NCI-H2227 (cell line): ENCODE measurements around the gene SREBF2.
"Not testable (repeated sequence)": the region's sequence is repeated elsewhere in the genome, so short reads cannot be mapped to it uniquely, and the experiment has no call there.

Experiments used
- DNase-seq: peaks from one replicate; lab custom pipeline; 2025; ENCODE audit not compliant: unreplicated experiment; lab: John Stamatoyannopoulos, UW

The SREBF2 gene

DNA sequence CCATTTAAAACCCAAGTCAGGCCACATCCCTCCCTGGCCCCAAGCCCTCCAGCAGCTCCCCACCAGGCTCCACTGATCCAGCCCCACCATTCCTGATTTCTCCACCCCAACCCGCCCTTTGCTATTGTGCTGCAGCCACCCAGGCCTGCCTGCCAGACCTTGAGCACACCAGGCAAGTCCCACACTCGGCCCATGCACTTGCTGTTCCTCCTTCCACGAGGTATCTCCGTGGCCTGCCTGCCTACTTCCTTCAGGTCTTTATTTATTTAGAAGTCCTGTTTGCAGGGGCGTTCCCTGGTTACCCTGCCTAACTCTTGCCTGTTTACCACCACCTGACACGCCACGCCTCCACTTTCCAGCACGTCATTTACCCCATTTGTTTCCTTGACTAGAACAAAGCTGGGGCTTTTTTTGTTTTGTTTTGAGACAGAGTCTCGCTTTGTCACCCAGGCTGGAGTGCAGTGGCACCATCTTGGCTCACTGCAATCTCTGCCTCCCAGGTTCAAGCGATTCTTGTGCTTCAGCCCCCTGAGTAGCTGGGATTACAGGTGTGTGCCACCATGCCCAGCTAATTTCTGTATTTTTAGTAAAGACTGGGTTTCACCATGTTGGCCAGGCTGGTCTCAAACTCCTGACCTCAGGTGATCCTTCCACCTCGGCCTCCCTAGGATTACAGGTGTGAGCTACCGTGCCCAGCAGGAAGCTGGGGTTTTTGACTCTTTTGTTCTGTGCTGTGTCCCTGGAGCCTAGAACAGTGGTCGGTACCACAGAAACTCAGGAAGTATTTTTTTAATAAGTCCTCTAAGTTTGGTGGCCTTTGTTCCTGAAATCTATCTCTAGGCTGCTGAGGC is 107.3 kb downstream of the SREBF2 start:
- no peak for DNase-seq

DNA sequence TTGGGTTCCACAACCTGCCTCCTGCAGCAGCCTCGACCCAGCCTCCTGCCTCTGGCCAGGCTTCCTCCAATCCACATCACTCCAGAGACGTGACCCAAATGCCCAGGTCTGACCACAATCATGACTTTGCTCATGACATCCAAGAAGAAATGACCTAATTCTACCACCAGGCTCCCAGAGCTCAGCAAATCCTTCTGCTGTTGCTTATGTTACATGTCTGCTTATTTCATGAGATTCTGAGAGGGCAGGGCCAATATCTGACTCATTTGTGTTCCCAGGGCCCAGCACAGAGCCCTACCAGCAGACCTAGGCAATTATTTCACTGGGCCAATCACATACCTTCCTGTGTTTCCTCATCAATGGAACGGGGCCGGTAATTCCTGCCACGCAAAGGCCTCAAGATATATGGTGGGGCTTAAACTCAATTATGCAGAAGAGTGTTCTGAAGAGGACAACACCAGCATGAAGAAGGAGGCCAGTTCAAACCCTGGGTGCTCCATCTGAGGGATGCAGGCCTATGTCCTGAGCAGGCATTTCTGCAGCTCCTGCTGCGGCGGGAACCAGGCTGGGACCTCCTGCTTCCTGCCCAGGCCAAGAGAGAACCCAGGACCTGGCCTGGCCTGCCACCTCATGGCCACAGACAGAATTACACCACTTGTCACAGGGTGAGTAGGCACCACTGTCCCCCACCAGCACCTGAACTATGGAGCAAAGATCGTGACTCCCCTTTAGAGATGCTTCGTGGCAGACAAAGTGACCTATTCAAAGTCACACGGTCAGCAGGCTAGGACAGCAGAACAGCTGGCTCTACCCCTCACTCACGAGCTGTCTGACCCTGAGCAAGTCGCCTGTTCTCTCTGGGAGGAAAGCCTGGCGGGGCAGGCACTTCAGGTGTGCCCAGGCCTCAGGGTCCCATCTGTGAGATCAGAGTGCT is 108.2 kb downstream of the SREBF2 start:
- DNase-seq: peak; percentile 74

DNA sequence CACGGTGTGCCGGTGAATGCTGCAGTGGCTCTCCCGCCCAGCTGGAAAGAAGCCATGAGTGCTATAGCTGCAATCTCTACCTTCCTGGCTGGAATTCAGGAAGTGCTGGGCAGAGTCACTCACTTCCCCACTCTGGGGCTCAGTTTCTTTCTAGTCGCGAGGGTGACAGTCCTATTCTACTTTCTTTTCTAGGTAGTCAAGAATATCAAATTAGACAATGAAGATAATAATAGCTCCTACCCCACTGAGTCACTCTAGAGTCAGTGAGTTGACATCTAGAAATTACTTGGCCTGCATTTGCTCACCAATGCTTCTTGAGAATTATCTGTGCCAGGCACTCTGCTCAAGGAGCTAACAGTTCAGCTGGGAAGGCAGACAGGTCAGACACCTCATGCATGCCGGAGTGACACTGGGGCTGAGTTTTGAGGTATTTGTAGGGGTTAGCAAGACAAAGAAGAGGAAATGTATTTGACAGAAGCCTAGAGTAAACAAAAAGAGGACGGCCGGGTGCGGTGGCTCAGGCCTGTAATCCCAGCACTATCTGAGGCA is 110.8 kb downstream of the SREBF2 start:
- DNase-seq: no peak

DNA sequence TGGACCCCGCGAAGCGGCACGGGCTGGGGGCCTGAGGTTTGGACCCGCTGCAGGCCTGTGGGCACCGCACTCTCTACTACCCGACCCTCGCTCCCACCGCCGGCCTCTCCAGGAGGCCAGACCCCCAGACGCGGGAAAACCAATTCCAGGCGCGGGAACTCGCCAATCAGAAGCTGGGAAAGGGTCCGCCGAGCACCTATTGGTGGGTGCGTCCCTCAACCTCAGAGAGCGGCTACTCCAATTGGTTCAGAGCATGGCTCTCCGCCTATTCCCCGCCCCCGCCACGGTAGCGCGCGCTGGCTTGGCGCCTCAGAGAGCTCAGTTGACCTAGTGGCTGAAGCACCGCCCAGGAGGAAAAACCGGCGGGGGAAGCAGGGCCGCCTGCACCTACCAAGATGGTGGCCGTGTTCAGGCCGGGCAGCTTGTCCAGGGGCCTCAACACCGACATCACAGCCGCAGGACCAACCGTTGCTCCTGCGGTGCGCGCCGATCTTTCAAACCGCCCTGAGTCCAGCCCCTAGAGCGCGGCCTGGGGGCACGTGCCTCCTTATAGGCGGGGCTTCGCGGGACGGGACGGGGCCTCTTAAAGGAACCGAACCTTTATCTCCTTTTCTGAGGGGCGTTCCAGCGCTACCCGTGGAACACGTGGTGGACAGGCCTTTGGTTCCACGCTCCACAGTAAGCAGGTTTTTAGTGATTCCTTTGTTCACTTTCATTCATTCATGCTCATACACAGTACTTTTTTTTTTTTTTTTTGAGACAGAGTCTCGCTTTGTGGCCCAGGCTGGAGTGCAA is 113.9 kb downstream of the SREBF2 start, which contains the start of gene CENPM:
CENPM (minus strand) TSS at position 524 of the 795 bp plus-strand sequence; CDS start at position 448, 76 bp downstream.
- DNase-seq: peak; percentile 94

DNA sequence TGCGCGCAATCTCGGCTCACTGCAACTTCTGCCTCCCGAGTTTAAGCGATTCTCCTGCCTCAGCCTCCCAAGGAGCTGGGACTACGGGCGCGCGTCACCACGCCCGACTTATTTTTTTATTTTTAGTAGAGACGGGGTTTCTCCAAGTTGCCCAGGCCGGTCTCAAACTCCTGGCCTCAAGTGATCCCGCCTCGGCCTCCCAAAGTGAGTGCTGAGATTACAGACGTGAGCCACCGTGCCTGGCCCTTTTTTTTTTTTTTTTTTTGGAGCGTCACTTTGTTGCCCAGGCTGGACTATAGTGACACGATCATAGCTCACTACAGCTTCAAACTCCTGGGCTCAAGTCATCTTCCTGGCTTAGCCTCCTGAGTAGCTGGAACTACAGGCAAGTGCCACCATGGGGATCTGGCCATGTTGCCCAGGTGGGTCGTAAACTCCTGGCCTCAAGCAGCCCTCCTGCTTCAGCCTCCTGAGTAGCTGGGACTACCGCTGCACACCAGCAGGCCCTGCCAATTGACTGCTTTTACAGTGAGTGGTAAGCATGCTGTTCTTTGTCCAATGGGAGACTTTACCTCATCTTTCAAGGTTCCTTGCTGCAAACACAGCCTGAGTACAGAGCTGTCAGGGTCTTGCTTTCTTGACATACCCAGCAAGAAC is 114.6 kb downstream of the SREBF2 start:
- DNase-seq: no peak

DNA sequence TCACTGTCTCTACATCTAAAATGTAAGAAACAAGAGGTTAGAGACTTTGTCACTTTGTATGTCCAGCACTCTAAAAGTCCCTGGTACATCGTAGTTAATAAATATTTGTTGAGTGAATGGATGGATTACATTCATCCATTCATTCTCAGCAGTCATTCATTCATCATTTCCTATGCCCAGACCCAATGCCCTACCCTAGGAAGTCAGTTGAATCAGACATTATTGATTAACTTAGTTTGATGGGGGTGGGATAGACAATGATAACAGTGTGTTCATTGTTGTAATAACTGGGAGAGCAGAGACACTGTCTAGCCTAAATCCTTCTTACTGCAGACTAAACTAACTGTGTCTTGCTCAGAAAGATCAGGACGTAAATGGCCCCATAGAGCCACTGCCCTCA is 115.2 kb downstream of the SREBF2 start:
- no peak for DNase-seq

DNA sequence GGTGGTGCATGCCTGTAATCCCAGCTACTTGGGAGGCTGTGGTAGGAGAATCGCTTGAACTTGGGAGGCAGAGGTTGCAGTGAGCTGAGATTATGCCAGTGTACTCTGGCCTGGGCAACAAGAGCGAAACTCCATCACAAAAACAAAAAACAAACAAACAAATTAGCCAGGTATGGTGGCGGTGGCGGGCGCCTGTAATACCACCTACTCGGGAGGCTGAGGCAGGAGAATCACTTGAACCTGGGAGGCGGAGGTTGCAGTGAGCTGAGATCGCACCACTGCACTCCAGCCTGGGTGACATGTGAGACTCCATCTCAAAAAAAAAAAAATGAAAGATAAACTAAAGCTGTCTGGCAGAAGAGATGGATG is 116.0 kb downstream of the SREBF2 start:
- DNase-seq: not testable (repeated sequence)

DNA sequence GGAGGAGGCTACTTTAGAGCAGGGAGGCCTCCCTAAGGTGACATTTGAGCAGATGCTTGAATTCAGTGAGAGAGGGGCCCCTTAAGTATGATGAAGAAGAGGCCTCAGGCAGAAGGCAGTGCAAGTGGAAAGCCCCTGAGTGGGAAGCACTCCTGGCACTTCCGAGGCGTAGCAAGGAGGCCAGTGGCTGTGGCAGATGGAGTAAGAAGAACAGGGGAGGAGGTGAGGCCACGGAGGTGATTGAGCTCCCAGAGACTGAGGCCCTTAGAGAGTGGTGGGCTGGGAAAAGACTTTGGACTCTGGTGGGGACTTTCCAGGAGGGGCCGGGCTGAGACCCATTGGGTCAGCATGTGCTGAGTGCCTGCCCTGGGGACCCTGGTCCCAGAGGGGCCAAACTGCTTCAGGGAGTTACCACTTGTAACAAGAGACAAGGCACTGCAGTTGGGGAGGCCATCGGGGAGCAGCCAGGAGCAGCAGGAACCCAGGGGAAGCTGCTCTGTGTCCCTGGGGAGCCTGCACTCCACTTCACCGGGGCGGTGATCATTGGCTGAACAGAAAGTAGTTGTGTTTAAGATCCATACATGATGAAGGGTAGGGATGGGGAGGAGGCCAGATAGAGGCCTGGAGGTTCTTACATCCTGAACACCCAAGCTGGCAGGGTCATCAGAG is 116.5 kb downstream of the SREBF2 start:
- no peak for DNase-seq

DNA sequence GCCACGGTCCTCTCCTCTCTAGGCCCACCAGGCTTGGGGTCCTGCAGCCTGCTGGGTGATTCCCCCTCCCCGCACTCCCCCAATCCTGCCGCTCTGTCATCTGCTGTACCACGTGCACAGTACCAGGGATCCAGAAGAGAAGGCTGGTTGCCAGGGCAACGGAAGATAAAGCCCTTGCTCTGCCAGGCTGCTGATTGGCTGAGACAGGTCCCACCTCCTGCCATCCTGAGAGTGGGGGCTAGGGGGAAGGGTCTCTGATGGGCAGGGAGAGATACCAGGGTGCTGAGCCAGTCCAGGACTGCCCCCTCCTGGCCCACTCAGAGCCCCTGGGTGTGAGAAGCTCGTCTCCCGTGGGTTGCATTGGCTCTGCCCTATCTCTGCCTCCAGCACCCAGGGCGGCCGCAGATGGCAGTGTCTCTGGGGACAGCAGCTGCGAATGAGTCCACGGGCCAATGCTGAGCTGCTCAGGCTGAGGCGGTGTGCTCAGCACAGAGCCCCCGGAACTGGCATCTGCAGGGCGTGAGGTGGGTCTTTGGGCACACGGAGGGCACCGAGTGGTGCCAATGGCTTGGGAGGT is 119.1 kb downstream of the SREBF2 start, which contains the start of gene SMIM45:
SMIM45 (plus strand) TSS at position 253 of the 577 bp plus-strand sequence.
- DNase-seq: peak; percentile 91

DNA sequence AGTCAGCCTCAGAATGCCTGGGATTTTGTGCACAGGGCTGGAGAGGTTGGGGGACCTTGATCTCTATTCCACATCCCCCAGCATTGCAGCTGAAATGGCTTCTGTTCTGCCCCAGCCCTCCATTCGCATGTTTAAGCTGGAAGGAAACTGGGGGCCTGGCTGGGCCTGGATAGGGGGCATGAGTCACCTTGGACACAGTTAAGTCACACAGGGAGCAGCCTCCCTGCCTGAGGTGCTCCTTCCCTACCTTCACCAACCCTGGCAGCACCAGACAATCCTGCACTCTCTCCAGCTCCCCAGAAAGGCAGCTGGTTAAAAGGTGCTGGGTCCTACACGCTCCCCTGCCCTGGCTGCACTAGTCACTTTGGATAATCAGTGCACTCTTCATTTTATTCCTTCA is 119.8 kb downstream of the SREBF2 start:
- no peak for DNase-seq
